ENCODE measurements around the gene PFAS. TPM values are rescaled to one million over a fixed set of nuclear protein-coding genes. Genes with fewer than 3 reads are reported as not detected.
A peak's percentile ranks its signal among the peaks of the same experiment; 100 is the strongest.

The PFAS gene
- total and polyA plus RNA-seq, 8 donors, result 4.6 to 68.7 (median 12.4) TPM

GRCh38 chr17:8292639-8293395 lies 43.7 kb downstream of the PFAS start:
- Histone ChIP-seq H3K27me3 (no peaks in the 10 kb centered on the region), H3K9me3 (no peaks in the 10 kb centered on the region), H3K27ac (no peak overlapping the region), H3K4me3 (no peak overlapping the region), H3K4me1 (peaks cover 11 to 53% (median 35%) of the 10 kb centered on the region in 4 donors), H3K36me3 (peaks cover 0 to 10% (median 0%) of the 10 kb centered on the region in 4 donors)
- 79 to 88% (median 83%) methylated on average over 5 of the region's 5 CpGs for WGBS, 5 donors
- TF ChIP-seq CTCF (IDR thresholded peaks at IDR 0.05) (no peak), POLR2AphosphoS5 (IDR thresholded peaks at IDR 0.05) (no peak), EP300 (IDR thresholded peaks at IDR 0.05) (no peak), POLR2A (IDR thresholded peaks at IDR 0.05) (no peak)
- intact Hi-C loops (cut with DNase I; ENCODE audit: low total_unique reads), result no loop called here
- no peak for DNase-seq

- peak overlapping the region in 3 of 5 donors; percentile 92 to 97 (median 93) for H3K27ac ChIP-seq
- no peak for DNase-seq
- intact Hi-C loops (cut with DNase I; ENCODE audit: low total_unique reads), result no loop called here
- H3K9me3 ChIP-seq, result no peaks in the 10 kb centered on the region
- no peaks in the 10 kb centered on the region for H3K27me3 ChIP-seq
- TF ChIP-seq POLR2AphosphoS5 (IDR thresholded peaks at IDR 0.05) (no peak), POLR2A (IDR thresholded peaks at IDR 0.05) (no peak), CTCF (IDR thresholded peaks at IDR 0.05) (no peak), EP300 (IDR thresholded peaks at IDR 0.05) (no peak)
- H3K36me3 ChIP-seq, result peaks cover 0 to 10% (median 0%) of the 10 kb centered on the region in 4 donors
- WGBS, 5 donors, result 90 to 100% (median 94%) methylated on average over 4 to 9 of the region's 9 CpGs
- peaks cover 8 to 43% (median 25%) of the 10 kb centered on the region in 4 donors for H3K4me1 ChIP-seq
- peak overlapping the region in 3 of 4 donors; percentile 55 to 66 (median 59) for H3K4me3 ChIP-seq
These were observed 45.3 kb downstream of the PFAS start for GRCh38 chr17:8294361-8294760.

- Histone ChIP-seq H3K36me3 (peaks cover 0 to 10% (median 0%) of the 10 kb centered on the region in 4 donors), H3K4me1 (peaks cover 8 to 38% (median 20%) of the 10 kb centered on the region in 4 donors), H3K4me3 (peak overlapping the region; percentile 55 to 66 (median 60)), H3K27ac (peak overlapping the region; percentile 92 to 97 (median 93)), H3K9me3 (no peaks in the 10 kb centered on the region), H3K27me3 (no peaks in the 10 kb centered on the region)
- 5 to 8% (median 6%) methylated on average over 15 of the region's 15 CpGs for WGBS, 5 donors
- DNase-seq, result no peak
- TF ChIP-seq POLR2A (IDR thresholded peaks at IDR 0.05) (no peak), CTCF (IDR thresholded peaks at IDR 0.05) (no peak), EP300 (IDR thresholded peaks at IDR 0.05) (no peak), POLR2AphosphoS5 (IDR thresholded peaks at IDR 0.05) (no peak)
- intact Hi-C loops (cut with DNase I; ENCODE audit: low total_unique reads), result no loop called here
These were observed 45.8 kb downstream of the PFAS start for GRCh38 chr17:8294814-8295316.

GRCh38 chr17:8300226-8300625 lies 51.1 kb downstream of the PFAS start:
- intact Hi-C loops (cut with DNase I; ENCODE audit: low total_unique reads), result no loop called here
- no peaks in the 10 kb centered on the region for H3K27me3 ChIP-seq
- WGBS, 5 donors, result 51 to 63% (median 58%) methylated on average over 3 of the region's 3 CpGs

More at GRCh38 chr17:8300226-8300625, 51.1 kb downstream of the PFAS start:
- peaks cover 0 to 12% (median 6%) of the 10 kb centered on the region in 4 donors for H3K4me1 ChIP-seq
- no peak overlapping the region for H3K4me3 ChIP-seq
- H3K36me3 ChIP-seq, result no peaks in the 10 kb centered on the region
- TF ChIP-seq POLR2A (IDR thresholded peaks at IDR 0.05) (no peak), POLR2AphosphoS5 (IDR thresholded peaks at IDR 0.05) (no peak), EP300 (IDR thresholded peaks at IDR 0.05) (no peak), CTCF (IDR thresholded peaks at IDR 0.05) (no peak)
- no peak overlapping the region for H3K27ac ChIP-seq
- no peaks in the 10 kb centered on the region for H3K9me3 ChIP-seq
- no peak for DNase-seq
